HG02588 (cell line): ENCODE data around the gene ATRIP.

ENCODE experiments used
- ATAC-seq: cut with Tn5 transposase; IDR thresholded peaks from one replicate; pipeline ENCODE4 v1.9.1; 2021; ENCODE audit warnings: mild to moderate bottlenecking, moderate library complexity; ENCODE audit not compliant: unreplicated experiment

ATRIP gene

GRCh38 chr3:48422681-48423080 is 23.9 kb upstream of the ATRIP start:
- no peak for ATAC-seq

GRCh38 chr3:48423241-48423882 is 23.2 kb upstream of the ATRIP start:
- no peak for ATAC-seq

- ATAC-seq: no peak
Observed at GRCh38 chr3:48423883-48424695, 22.4 kb upstream of the ATRIP start.

- no peak for ATAC-seq
Observed at GRCh38 chr3:48425281-48425812, 21.2 kb upstream of the ATRIP start.

GRCh38 chr3:48426401-48426909 is 20.1 kb upstream of the ATRIP start:
- ATAC-seq: no peak

- ATAC-seq: no peak
Observed at GRCh38 chr3:48426944-48427629, 19.4 kb upstream of the ATRIP start.

GRCh38 chr3:48427630-48427962 is 18.9 kb upstream of the ATRIP start:
- ATAC-seq: no peak

- no peak for ATAC-seq
Observed at GRCh38 chr3:48428088-48428571, 18.4 kb upstream of the ATRIP start.

GRCh38 chr3:48428572-48429316 is 17.8 kb upstream of the ATRIP start:
- ATAC-seq: peak; percentile 31

GRCh38 chr3:48429317-48429959 is 17.1 kb upstream of the ATRIP start:
- ATAC-seq: peak; percentile 39

GRCh38 chr3:48429960-48430707 is 16.4 kb upstream of the ATRIP start, which contains the start of gene PLXNB1:
Gene PLXNB1 (minus strand): TSS chr3:48430086. CDS start chr3:48424611, 5,475 bp downstream.
- no peak for ATAC-seq

- ATAC-seq: no peak
Observed at GRCh38 chr3:48430708-48431101, 15.8 kb upstream of the ATRIP start.

GRCh38 chr3:48431224-48432029 is 15.1 kb upstream of the ATRIP start:
- no peak for ATAC-seq

GRCh38 chr3:48432411-48433371 is 13.8 kb upstream of the ATRIP start:
- no peak for ATAC-seq

- ATAC-seq: no peak
Observed at GRCh38 chr3:48433472-48434118, 12.9 kb upstream of the ATRIP start.

- no peak for ATAC-seq
Observed at GRCh38 chr3:48434591-48435222, 11.8 kb upstream of the ATRIP start.
